Breast epithelium (tissue), 4 donors: ENCODE measurements around the gene DENND5B. TPM values are rescaled to one million over a fixed set of nuclear protein-coding genes. Genes with fewer than 3 reads are reported as not detected.

Experiments used
- DNase-seq, 2 donors: peaks; one replicate each; pipeline ENCODE4 v3.0.0-alpha.2; 2019; ENCODE audit warnings: low spot score in 2 of 2
- H3K27ac ChIP-seq, 2 donors: fragments of 200-600 bp; sonication (generic) in 1 of 2; one replicate each; pipeline ENCODE4 v1.5.1; 2016 to 2019; ENCODE audit warnings: mild to moderate bottlenecking in 1 of 2
- H3K27me3 ChIP-seq, 2 donors: fragments of 200-600 bp; sonication (generic) in 1 of 2; one replicate each; pipeline versions ENCODE4 v1.5.1 to v1.6.0; 2017 to 2019; ENCODE audit warnings: control low read depth in 1 of 2, mild to moderate bottlenecking in 1 of 2
- H3K36me3 ChIP-seq: fragments of 200-600 bp; one replicate; pipeline ENCODE4 v1.5.1; 2019
- H3K4me1 ChIP-seq, 2 donors: fragments of 200-600 bp; sonication (generic); one replicate each; pipeline ENCODE4 v1.5.1; 2016 to 2019; ENCODE audit warnings: control low read depth in 1 of 2
- H3K4me3 ChIP-seq, 3 donors: fragments of 200-600 bp; sonication (generic); 1 replicate in 2 of 3; 2 replicates in 1 of 3; pipeline ENCODE4 v1.5.1; 2016 to 2019; ENCODE audit warnings: mild to moderate bottlenecking in 3 of 3, moderate library complexity in 2 of 3
- H3K9me3 ChIP-seq, 2 donors: fragments of 200-600 bp; sonication (generic) in 1 of 2; one replicate each; pipeline ENCODE4 v1.5.1; 2016 to 2019; ENCODE audit warnings: control low read depth in 1 of 2
- CTCF ChIP-seq, 3 donors: fragments of 450-650 bp; IDR thresholded peaks; one replicate each; pipeline ENCODE4 v1.5.1; 2016 to 2017; ENCODE audit warnings: antibody characterized with exemption in 3 of 3, mild to moderate bottlenecking in 3 of 3, moderate library complexity in 3 of 3
- POLR2A ChIP-seq: fragments of 450-650 bp; IDR thresholded peaks from one replicate; pipeline ENCODE4 v1.6.1; 2016; ENCODE audit warnings: antibody characterized with exemption, mild to moderate bottlenecking, moderate library complexity
- POLR2AphosphoS5 ChIP-seq, 3 donors: sonication (generic); formaldehyde crosslinking; IDR thresholded peaks; one replicate each; pipeline ENCODE4 v1.6.1; 2017; ENCODE audit warnings: antibody characterized with exemption in 3 of 3
- intact Hi-C: fragments of 100-400 bp; cut with DNase I; formaldehyde crosslinking; loops from one replicate; pipeline ENCODE4 v1.15.1; 2023; ENCODE audit warnings: low total_unique reads
- total RNA-seq, 3 donors: library from RNA; depleted of rRNA; stranded (reverse); fragments of >200 nt; gene quantifications; one replicate each; pipeline ENCODE4 v1.1.0, GENCODE V29; 2016

Gene DENND5B
- total RNA-seq, 3 donors from 2014 or later = 16.0 to 18.7 (median 17.7) TPM

- no peak for DNase-seq
- intact Hi-C loops = no loop called here
- H3K36me3 ChIP-seq = no peaks in the 10 kb centered on the region
- no peaks in the 10 kb centered on the region for H3K4me1 ChIP-seq
- TF ChIP-seq POLR2AphosphoS5 (IDR thresholded peaks at IDR 0.05) = no peak
- TF ChIP-seq POLR2A = no peak
- no peak for TF ChIP-seq CTCF (IDR thresholded peaks at IDR 0.05)
- no peak overlapping the region for H3K27ac ChIP-seq
- H3K27me3 ChIP-seq = no peaks in the 10 kb centered on the region
- no peak overlapping the region for H3K4me3 ChIP-seq
- H3K9me3 ChIP-seq = no peaks in the 10 kb centered on the region
These were observed 23.9 kb downstream of the DENND5B start for GRCh38 chr12:31567029-31567428.

GRCh38 chr12:31566547-31566946 lies 24.4 kb downstream of the DENND5B start:
- H3K4me1 ChIP-seq = no peaks in the 10 kb centered on the region
- intact Hi-C loops = no loop called here
- TF ChIP-seq POLR2A = no peak
- TF ChIP-seq POLR2AphosphoS5 (IDR thresholded peaks at IDR 0.05) = no peak
- no peak for TF ChIP-seq CTCF (IDR thresholded peaks at IDR 0.05)
- no peak for DNase-seq
- H3K36me3 ChIP-seq = no peaks in the 10 kb centered on the region
- H3K27me3 ChIP-seq = no peaks in the 10 kb centered on the region
- H3K27ac ChIP-seq = no peak overlapping the region
- H3K4me3 ChIP-seq = no peak overlapping the region
- H3K9me3 ChIP-seq = no peaks in the 10 kb centered on the region

GRCh38 chr12:31562594-31563328 lies 28.2 kb downstream of the DENND5B start:
- no peak for TF ChIP-seq CTCF (IDR thresholded peaks at IDR 0.05)
- no peak for TF ChIP-seq POLR2AphosphoS5 (IDR thresholded peaks at IDR 0.05)
- TF ChIP-seq POLR2A = no peak
- H3K27ac ChIP-seq = no peak overlapping the region
- H3K36me3 ChIP-seq = no peaks in the 10 kb centered on the region
- DNase-seq = no peak
- H3K9me3 ChIP-seq = no peaks in the 10 kb centered on the region
- no peaks in the 10 kb centered on the region for H3K4me1 ChIP-seq
- intact Hi-C loops = no loop called here
- H3K4me3 ChIP-seq = no peak overlapping the region
- H3K27me3 ChIP-seq = no peaks in the 10 kb centered on the region

GRCh38 chr12:31560516-31560915 lies 30.4 kb downstream of the DENND5B start:
- no peak for DNase-seq
- Histone ChIP-seq H3K4me1 (no peaks in the 10 kb centered on the region), H3K36me3 (no peaks in the 10 kb centered on the region), H3K9me3 (peaks cover 0 to 4% of the 10 kb centered on the region in 2 donors), H3K27me3 (no peaks in the 10 kb centered on the region), H3K4me3 (no peak overlapping the region), H3K27ac (no peak overlapping the region)
- TF ChIP-seq POLR2A (no peak), POLR2AphosphoS5 (IDR thresholded peaks at IDR 0.05) (no peak), CTCF (IDR thresholded peaks at IDR 0.05) (no peak)
- intact Hi-C loops = no loop called here

GRCh38 chr12:31558521-31558920 lies 32.4 kb downstream of the DENND5B start:
- Histone ChIP-seq H3K27me3 (no peaks in the 10 kb centered on the region), H3K4me3 (no peak overlapping the region), H3K36me3 (no peaks in the 10 kb centered on the region), H3K27ac (no peak overlapping the region), H3K9me3 (peaks cover 0 to 4% of the 10 kb centered on the region in 2 donors), H3K4me1 (no peaks in the 10 kb centered on the region)
- intact Hi-C loops = no loop called here
- TF ChIP-seq POLR2A = no peak
- no peak for DNase-seq
